ENCODE results near the gene TEX101.

DNA sequence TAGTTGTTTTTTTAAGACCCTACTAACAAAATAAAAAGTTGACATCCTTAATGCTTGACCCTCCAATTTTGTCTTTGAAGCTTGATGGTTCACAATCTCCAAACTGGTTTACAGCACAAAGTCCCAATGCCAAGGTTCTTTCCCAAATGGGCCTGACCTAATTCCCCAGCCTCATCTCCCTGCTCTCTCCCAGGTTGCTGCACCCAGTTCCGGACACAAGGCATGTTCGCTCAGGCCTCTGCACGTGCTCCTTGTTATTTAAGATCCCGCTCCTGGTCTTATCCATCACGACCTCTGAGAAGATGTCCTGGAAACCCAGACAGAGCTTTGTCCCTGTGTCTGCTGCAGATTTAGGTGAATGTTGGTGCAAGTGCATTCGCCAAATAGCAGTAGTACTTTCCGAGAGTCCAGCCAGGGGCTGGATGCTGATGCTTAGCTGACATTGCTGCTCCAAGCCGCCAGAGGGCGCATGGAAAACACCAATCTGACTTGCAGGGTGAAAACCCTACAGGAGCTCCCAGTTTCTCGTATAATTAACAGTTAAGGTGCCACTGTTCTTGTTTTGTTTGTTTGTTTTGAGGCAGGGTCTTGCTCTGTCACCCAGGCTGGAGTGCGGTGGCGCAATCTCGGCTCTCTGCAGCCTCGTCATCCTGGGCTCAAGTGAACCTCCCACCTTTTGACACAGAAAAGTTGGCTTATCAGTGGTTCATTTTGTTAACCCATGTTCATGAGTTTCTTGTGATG is 32.2 kb downstream of the TEX101 start:
- TF ChIP-seq, protein P1, sequence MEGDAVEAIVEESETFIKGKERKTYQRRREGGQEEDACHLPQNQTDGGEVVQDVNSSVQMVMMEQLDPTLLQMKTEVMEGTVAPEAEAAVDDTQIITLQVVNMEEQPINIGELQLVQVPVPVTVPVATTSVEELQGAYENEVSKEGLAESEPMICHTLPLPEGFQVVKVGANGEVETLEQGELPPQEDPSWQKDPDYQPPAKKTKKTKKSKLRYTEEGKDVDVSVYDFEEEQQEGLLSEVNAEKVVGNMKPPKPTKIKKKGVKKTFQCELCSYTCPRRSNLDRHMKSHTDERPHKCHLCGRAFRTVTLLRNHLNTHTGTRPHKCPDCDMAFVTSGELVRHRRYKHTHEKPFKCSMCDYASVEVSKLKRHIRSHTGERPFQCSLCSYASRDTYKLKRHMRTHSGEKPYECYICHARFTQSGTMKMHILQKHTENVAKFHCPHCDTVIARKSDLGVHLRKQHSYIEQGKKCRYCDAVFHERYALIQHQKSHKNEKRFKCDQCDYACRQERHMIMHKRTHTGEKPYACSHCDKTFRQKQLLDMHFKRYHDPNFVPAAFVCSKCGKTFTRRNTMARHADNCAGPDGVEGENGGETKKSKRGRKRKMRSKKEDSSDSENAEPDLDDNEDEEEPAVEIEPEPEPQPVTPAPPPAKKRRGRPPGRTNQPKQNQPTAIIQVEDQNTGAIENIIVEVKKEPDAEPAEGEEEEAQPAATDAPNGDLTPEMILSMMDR (IDR thresholded peaks at IDR 0.05; ENCODE audit: low read length) = peak; percentile 91
- no peak for TF ChIP-seq EZH2 (IDR thresholded peaks at IDR 0.05; ENCODE audit: borderline replicate concordance, low read length)

Measured in OCI-LY1 (cell line).